Epithelial cell of proximal tubule (primary cell): Measurements from ENCODE around the gene CR1. TPM values are rescaled to one million over a fixed set of nuclear protein-coding genes. Genes with fewer than 3 reads are reported as not detected.
A peak's percentile ranks its signal among the peaks of the same experiment; 100 is the strongest.
"Not testable (repeated sequence)": the region's sequence is repeated elsewhere in the genome, so short reads cannot be mapped to it uniquely, and the experiment has no call there.

ENCODE experiments used
- DNase-seq: peaks from one replicate; pipeline ENCODE4 v3.0.0-alpha.2; 2011; ENCODE audit warnings: low read depth
- H3K4me3 ChIP-seq: 2 replicates; pipeline ENCODE4 v1.5.1; 2011; ENCODE audit warnings: low read depth, mild to moderate bottlenecking, low read length
- total RNA-seq: library from RNA; depleted of rRNA; stranded (reverse); fragments of >200 nt; gene quantifications from 2 replicates; pipeline ENCODE4 v1.2.3, GENCODE V29; 2015
- TF ChIP-seq, protein P1 (sequence below): conservative IDR thresholded peaks from 2 replicates; pipeline ENCODE4 v1.5.1; 2012; ENCODE audit warnings: low read depth, mild to moderate bottlenecking, low read length

Gene CR1
- total RNA-seq, 1 donor from 2014 or later = not detected

DNA sequence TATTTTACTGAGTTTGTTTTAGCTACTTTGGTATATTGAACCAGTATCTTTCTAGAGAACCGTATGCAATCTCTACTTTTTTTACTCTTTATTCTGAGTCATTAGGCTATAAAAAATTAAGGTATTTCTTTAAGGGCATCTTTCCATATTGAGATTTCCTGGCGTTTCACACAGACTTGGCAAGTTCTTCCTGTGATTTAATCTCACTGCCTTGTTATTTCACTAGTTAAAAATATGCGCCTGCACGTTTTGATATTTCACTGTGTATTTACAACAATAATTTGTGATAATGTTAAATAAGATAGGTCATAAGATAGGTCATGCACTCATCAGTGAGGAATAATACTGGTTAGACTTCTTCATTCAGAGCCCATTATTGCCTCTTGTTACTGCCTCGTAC lies 132.8 kb downstream of the CR1 start:
- TF ChIP-seq, protein P1, sequence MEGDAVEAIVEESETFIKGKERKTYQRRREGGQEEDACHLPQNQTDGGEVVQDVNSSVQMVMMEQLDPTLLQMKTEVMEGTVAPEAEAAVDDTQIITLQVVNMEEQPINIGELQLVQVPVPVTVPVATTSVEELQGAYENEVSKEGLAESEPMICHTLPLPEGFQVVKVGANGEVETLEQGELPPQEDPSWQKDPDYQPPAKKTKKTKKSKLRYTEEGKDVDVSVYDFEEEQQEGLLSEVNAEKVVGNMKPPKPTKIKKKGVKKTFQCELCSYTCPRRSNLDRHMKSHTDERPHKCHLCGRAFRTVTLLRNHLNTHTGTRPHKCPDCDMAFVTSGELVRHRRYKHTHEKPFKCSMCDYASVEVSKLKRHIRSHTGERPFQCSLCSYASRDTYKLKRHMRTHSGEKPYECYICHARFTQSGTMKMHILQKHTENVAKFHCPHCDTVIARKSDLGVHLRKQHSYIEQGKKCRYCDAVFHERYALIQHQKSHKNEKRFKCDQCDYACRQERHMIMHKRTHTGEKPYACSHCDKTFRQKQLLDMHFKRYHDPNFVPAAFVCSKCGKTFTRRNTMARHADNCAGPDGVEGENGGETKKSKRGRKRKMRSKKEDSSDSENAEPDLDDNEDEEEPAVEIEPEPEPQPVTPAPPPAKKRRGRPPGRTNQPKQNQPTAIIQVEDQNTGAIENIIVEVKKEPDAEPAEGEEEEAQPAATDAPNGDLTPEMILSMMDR = no peak
- DNase-seq = no peak
- no peak overlapping the region for H3K4me3 ChIP-seq

DNA sequence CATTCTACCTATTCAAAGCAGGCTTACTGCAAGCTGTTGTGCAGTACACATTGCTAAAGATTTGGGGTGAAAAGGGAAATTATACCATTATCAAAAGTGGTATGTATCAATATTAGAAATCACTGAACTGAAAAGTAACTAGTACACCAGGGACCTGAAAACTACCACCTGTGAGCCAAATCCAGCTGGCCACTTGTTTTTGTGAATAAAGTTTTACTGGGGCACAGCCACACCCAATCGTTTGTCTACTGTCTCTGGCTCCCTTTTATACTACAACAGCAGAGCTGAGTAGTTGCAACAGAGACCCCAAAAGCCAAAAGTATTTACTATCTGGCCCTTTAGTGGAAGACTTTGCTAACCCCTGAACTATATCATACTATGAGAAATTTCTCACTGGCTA lies 135.2 kb downstream of the CR1 start:
- DNase-seq = no peak
- TF ChIP-seq, protein P1 = no peak
- no peak overlapping the region for H3K4me3 ChIP-seq

DNA sequence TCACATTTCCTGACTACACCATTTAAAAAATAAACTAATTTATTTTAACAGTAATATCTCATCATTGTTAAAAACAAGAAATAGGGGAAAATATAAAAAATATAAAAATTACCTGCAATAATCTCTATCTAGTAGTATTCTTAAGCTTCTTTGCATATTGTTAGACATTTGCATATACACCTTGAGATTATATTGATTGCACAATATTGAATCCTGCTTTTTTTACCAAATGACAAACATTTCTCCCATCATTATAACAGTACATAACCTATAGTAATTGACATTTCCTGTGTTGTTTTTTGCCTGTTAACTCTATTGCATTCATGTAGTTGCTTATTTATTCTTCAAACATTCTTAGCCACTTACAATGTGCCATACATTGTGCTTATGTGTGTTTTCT lies 137.3 kb downstream of the CR1 start:
- H3K4me3 ChIP-seq = no peak overlapping the region
- TF ChIP-seq, protein P1 = no peak
- no peak for DNase-seq

DNA sequence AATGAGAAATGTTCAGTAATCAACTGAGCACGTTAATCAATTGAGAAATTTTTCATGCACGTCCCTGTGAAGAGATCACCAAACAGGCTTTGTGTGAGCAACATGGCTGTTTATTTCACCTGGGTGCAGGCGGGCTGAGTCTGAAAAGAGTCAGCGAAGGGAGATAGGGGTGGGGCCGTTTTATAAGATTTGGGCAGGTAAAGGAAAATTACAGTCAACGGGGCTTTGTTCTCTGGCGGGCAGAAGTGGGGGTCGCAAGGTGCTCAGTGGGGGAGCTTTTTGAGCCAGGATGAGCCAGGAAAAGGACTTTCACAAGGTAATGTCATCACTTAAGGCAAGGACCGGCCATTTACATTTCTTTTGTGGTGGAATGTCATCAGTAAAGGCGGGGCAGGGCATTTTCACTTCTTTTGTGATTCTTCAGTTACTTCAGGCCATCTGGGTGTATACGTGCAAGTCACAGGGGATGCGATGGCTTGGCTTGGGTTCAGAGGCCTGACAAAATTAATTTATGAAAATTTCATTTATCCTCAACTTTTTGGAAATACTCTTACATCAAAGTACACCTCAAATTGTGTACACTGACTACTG lies 137.8 kb downstream of the CR1 start:
- not testable (repeated sequence) for H3K4me3 ChIP-seq, DNase-seq

DNA sequence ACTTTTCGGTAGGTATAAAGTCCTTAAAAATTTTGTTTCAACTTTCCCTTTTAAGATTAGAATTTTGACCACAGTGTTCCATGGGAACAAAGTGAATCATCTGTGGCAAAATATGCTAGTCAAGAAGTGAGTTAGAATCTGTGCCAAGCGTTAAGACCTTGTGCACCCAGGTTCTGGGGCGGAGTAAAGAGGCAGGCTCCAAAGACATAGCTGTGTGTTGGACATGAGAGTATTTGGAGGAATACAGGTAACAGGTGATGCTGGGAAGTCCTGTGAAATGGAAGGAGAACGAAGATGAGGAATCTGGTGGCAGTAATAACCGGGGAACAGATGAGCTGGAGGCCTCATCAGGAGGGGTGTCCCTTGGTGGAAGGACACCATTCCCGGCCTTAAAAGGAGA lies 138.3 kb downstream of the CR1 start:
- DNase-seq = not testable (repeated sequence)

DNA sequence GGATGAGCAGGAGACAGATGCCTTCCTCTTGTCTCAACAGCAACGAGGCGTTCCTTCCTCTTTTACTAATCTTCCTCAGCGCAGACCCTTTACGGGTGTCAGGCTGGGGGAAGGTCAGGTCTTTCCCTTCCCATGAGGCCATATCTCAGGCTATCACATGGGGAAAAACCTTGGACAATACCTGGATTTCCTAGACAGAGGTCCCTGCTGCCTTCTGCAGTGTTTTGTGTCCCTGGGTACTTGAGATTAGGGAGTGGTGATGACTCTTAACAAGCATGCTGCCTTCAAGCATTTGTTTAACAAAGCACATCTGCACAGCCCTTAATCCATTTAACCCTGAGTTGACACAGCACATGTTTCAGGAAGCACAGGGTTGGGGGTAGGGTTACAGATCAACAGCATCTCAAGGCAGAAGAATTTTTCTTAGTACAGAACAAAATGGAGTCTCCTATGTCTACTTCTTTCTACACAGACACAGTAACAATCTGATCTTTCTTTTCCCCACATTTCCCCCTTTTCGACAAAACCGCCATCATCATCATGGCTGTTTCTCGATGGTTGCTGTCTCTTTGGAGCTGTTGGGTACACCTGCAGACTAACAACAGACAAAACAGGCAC lies 139.7 kb downstream of the CR1 start:
- not testable (repeated sequence) for H3K4me3 ChIP-seq, DNase-seq

More for the DNA sequence above, 138.3 kb downstream of the CR1 start:
- not testable (repeated sequence) for H3K4me3 ChIP-seq

DNA sequence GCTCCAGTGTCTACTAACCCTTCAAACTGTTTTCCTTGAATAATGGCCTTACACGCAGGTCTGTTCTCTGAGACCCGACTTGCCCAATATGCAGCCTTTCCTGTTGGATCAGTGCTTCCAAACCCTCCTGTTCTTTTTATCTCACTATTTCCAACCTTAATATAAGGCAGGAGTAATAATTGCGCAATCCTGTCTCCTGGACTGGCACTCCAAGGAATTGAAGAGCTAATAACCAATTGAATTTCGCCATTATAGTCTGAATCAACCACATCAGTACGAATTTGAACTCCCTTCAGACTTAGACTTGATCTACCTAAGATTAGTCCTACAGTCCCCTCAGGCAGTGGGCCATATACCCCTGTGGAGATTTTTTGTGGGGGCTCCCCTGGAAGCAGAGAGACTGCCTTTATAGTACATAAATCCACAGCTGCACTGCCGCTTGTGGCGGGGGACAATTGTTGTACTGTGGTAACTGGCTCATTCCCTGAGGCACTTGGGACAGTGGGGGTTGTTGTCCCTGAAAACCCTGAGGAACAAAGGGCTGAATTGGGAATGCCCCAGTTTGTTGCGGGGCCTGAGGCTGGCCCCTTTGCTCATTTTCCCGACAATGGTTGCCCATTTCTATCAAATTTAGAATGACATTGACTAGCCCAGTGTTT lies 142.7 kb downstream of the CR1 start:
- DNase-seq, H3K4me3 ChIP-seq: not testable (repeated sequence)

DNA sequence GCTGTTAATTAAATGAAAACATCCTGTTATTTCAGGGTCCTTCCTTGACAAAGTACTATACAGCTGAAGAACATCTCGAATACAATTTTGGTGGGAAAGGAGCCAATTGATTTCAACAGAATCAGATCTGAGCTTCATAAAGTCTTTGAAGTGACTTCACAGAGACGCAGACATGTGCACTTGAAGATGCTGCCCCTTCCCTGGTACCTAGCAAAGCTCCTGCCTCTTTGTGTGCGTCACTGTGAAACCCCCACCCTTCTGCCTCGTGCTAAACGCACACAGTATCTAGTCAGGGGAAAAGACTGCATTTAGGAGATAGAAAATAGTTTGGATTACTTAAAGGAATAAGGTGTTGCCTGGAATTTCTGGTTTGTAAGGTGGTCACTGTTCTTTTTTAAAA lies 143.4 kb downstream of the CR1 start:
- DNase-seq, H3K4me3 ChIP-seq: not testable (repeated sequence)

DNA sequence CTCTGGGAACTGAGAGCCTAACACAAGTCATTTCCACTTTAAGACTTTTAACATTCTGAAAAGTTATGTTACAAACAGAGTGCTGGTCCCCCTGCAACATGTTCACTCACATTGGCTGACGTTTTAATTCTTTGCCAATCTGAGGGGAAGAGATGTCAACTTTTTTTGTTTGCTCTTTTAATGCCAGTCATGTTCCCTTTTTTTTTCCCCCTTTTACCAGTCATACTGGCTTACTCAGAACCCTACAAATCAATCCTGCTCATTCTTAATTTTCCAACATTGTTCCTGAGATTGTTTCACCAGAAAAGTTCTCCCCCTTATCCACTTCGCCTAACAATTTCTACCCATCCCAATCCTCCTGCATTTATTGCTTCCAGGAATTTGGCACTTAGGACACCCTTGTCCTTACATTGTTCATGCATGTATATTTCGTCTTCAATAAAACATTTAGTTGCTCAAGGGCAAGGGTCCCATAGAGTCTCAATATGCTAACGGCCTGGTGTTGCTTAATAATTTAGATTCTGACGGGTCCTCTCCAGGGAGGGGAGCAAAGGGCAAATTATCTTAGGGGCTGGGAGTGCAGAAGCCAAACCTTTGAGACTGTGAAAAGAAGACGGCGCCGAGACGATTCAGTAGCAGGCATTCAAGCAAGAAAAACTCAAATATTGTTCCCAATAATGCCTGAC lies 148.4 kb downstream of the CR1 start:
- TF ChIP-seq, protein P1 = no peak
- DNase-seq = no peak
- peak overlapping the region; percentile 68 for H3K4me3 ChIP-seq
